ENCODE measurements around the gene RABEP1.
A peak's percentile ranks its signal among the peaks of the same experiment; 100 is the strongest.

Gene RABEP1

GRCh38 chr17:5269241-5269960 lies 12.7 kb upstream of the RABEP1 start:
- DNase-seq, result no peak

- no peak for DNase-seq
These were observed 9.8 kb upstream of the RABEP1 start for GRCh38 chr17:5272322-5272721.

- peak; percentile 8 for DNase-seq
These were observed 646 bp downstream of the RABEP1 start for GRCh38 chr17:5282642-5283217.

- DNase-seq, result no peak
These were observed 1.7 kb downstream of the RABEP1 start for GRCh38 chr17:5283571-5284315.

GRCh38 chr17:5284681-5285080 lies 2.6 kb downstream of the RABEP1 start:
- DNase-seq, result no peak

- DNase-seq, result no peak
These were observed 4.8 kb downstream of the RABEP1 start for GRCh38 chr17:5286846-5287245.

- DNase-seq, result no peak
These were observed 9.7 kb downstream of the RABEP1 start for GRCh38 chr17:5291683-5292350.

- DNase-seq, result no peak
These were observed 15.2 kb downstream of the RABEP1 start for GRCh38 chr17:5297245-5297644.

GRCh38 chr17:5299383-5299782 lies 17.3 kb downstream of the RABEP1 start:
- no peak for DNase-seq

GRCh38 chr17:5304636-5305035 lies 22.6 kb downstream of the RABEP1 start:
- no peak for DNase-seq

GRCh38 chr17:5309851-5310250 lies 27.8 kb downstream of the RABEP1 start:
- no peak for DNase-seq

- DNase-seq, result no peak
These were observed 43.8 kb downstream of the RABEP1 start for GRCh38 chr17:5325851-5326250.

GRCh38 chr17:5329784-5330557 lies 47.9 kb downstream of the RABEP1 start:
- no peak for DNase-seq

- no peak for DNase-seq
These were observed 48.9 kb downstream of the RABEP1 start for GRCh38 chr17:5330981-5331380.

- DNase-seq, result no peak
These were observed 49.4 kb downstream of the RABEP1 start for GRCh38 chr17:5331506-5331905.

- DNase-seq, result no peak
These were observed 62.8 kb downstream of the RABEP1 start for GRCh38 chr17:5344914-5345313.

GRCh38 chr17:5352681-5353289 lies 70.7 kb downstream of the RABEP1 start:
- no peak for DNase-seq

GRCh38 chr17:5354310-5354709 lies 72.2 kb downstream of the RABEP1 start:
- DNase-seq, result no peak

- no peak for DNase-seq
These were observed 72.9 kb downstream of the RABEP1 start for GRCh38 chr17:5354886-5355415.

- no peak for DNase-seq
These were observed 73.5 kb downstream of the RABEP1 start for GRCh38 chr17:5355421-5356129.

GRCh38 chr17:5361426-5361825 lies 79.3 kb downstream of the RABEP1 start:
- no peak for DNase-seq
